ENCODE measurements around the gene ZNF740. TPM values are rescaled to one million over a fixed set of nuclear protein-coding genes. Genes with fewer than 3 reads are reported as not detected.
A peak's percentile ranks its signal among the peaks of the same experiment; 100 is the strongest.

Gene ZNF740
- total and polyA plus RNA-seq, 2 of the 8 experiments (the other 6 are each of a cell fraction or from before 2014, with no cell fraction given), result 8.2 to 40.0 TPM

GRCh38 chr12:53214221-53214620 lies 33.7 kb downstream of the ZNF740 start:
- Histone ChIP-seq H4K5ac (ENCODE audit: insufficient read length, low read depth, low read length) (no peak overlapping the region), H4K20me1 (replicated peaks in 1 of 2; ENCODE audit: control insufficient read depth in 1 of 2, insufficient read depth in 2 of 2, low read length in 2 of 2) (peaks cover 2 to 4% of the 10 kb centered on the region in 2 experiments), H3K36me3 (ENCODE audit: control insufficient read depth in 2 of 4, insufficient read depth in 4 of 4, low read length in 3 of 4) (peaks cover 20 to 45% (median 31%) of the 10 kb centered on the region in 4 experiments), H4K8ac (ENCODE audit: extremely low read depth, insufficient read depth, low read length) (no peak overlapping the region; the same call in 1 of the 2 replicates), H4K91ac (replicated peaks; ENCODE audit: insufficient read length, low read length) (peak overlapping the region; percentile 38), H2BK15ac (ENCODE audit: low read length) (no peak overlapping the region), H2BK20ac (ENCODE audit: low read length) (peak overlapping the region; percentile 67), H3K27me3 (replicated peaks in 1 of 4; ENCODE audit: control insufficient read depth in 3 of 4, extremely low read depth in 1 of 4, insufficient read depth in 3 of 4, low read length in 3 of 4) (no peaks in the 10 kb centered on the region; a peak in 1 of 7 replicates), H2AK5ac (ENCODE audit: low read depth, low read length) (peak overlapping the region; percentile 7; the same call in 1 of the 2 replicates), H3K79me1 (ENCODE audit: low read depth, low read length) (peaks cover 12% of the 10 kb centered on the region), H3K4me2 (ENCODE audit: insufficient read depth in 1 of 2, low read depth in 2 of 2, low read length in 2 of 2) (no peak overlapping the region), H2BK5ac (ENCODE audit: low read depth, low read length) (peak overlapping the region; percentile 74; the same call in 1 of the 2 replicates), H2AFZ (ENCODE audit: low read length) (no peak overlapping the region), H2BK120ac (replicated peaks; ENCODE audit: low read depth, low read length) (peak overlapping the region; percentile 7), H3K4me3 (ENCODE audit: extremely low read depth in 1 of 4, insufficient read depth in 2 of 4, low read depth in 3 of 4, low read length in 4 of 4) (no peak overlapping the region; a peak in 1 of 8 replicates), H3K79me2 (ENCODE audit: control insufficient read depth in 1 of 2, insufficient read depth in 2 of 2, low read length in 2 of 2) (peaks cover 12 to 30% of the 10 kb centered on the region in 2 experiments), H3K23me2 (ENCODE audit: low read depth, low read length) (peaks cover 12% of the 10 kb centered on the region), H3K27ac (ENCODE audit: low read depth, low read length) (no peak overlapping the region), H3K4ac (replicated peaks; ENCODE audit: insufficient read length, low read depth, low read length) (peak overlapping the region; percentile 87), H3K4me1 (replicated peaks in 1 of 4; ENCODE audit: control insufficient read depth in 3 of 4, insufficient read depth in 4 of 4, low read length in 3 of 4) (peaks cover 21 to 47% (median 35%) of the 10 kb centered on the region in 4 experiments), H3K9ac (replicated peaks in 1 of 4; ENCODE audit: extremely low read depth in 1 of 4, low read depth in 3 of 4, low read length in 3 of 4) (no peak overlapping the region), H3K9me3 (ENCODE audit: insufficient read depth in 2 of 2, low read depth in 1 of 2, low read length in 1 of 2) (no peaks in the 10 kb centered on the region), H3K18ac (ENCODE audit: extremely low read depth, low read length) (no peak overlapping the region), H2BK12ac (ENCODE audit: low read depth, low read length) (peak overlapping the region; percentile 52; the same call in 1 of the 2 replicates), H3K23ac (ENCODE audit: insufficient read length) (no peak overlapping the region), H3K56ac (replicated peaks; ENCODE audit: insufficient read length, low read depth, low read length) (no peak overlapping the region), H3K14ac (ENCODE audit: insufficient read length) (no peak overlapping the region)
- ChIA-PET CTCF (ENCODE audit: partially characterized antibody) (interaction anchor here (0.6 to 22.3 kb wide), 25 partner anchors 9 to 771 kb away, joined by 3 to 654 read pairs (median 8); partner anchors contain the start of genes AAAS, CSAD, ESPL1 and MYG1), POLR2A (ENCODE audit: partially characterized antibody) (interaction anchor here (0.9 to 13.6 kb wide), 17 partner anchors 14 to 243 kb away, joined by 3 to 151 read pairs (median 5); partner anchors contain the start of genes ESPL1, MYG1, PFDN5 and RARG)
- 81% methylated on average over 5 of the region's 5 CpGs; no CpG with 5 or more reads in 1 of the 2 experiments for WGBS, 2 experiments (ENCODE audit: extremely low coverage in 1 of 2, insufficient coverage in 1 of 2, insufficient read length in 1 of 2, insufficient replicate concordance in 2 of 2, low coverage in 1 of 2, low lambda C conversion rate in 2 of 2, missing lambda C conversion rate in 1 of 2)
- DNase-seq (ENCODE audit: low read depth in 1 of 2, low spot score in 2 of 2) (no peak), FAIRE-seq (no peak)
- TF ChIP-seq KDM4A (IDR thresholded peaks at IDR 0.05; ENCODE audit: low read depth, low read length, severe bottlenecking), result no peak
- no peak for TF ChIP-seq EZH2 (IDR thresholded peaks at IDR 0.05; ENCODE audit: low read depth, low read length, severe bottlenecking)
- no peak for TF ChIP-seq MAFK (IDR thresholded peaks at IDR 0.05; ENCODE audit: low read depth, low read length)
- TF ChIP-seq SP1 (IDR thresholded peaks at IDR 0.05; ENCODE audit: low read depth, low read length), result no peak
- no peak for TF ChIP-seq CHD1 (IDR thresholded peaks at IDR 0.05; ENCODE audit: low read depth, low read length)
